ENCODE measurements around the gene FAM76A.
A peak's percentile ranks its signal among the peaks of the same experiment; 100 is the strongest.
"Not testable (repeated sequence)": the region's sequence is repeated elsewhere in the genome, so short reads cannot be mapped to it uniquely, and the experiment has no call there.

FAM76A gene

GRCh38 chr1:27785781-27786455 lies 60.2 kb downstream of the FAM76A start:
- CTCF ChIA-PET = interaction anchor here (1.4 to 1.9 kb wide), 2 partner anchors 11 to 12 kb away, joined by 3 to 5 read pairs; no protein-coding TSS in a partner anchor
- Histone ChIP-seq H3K4me1 (ENCODE audit: control extremely low read depth in 1 of 4, control insufficient read depth in 4 of 4, insufficient read depth in 4 of 4, low read length in 3 of 4) (peaks cover 0 to 13% (median 10%) of the 10 kb centered on the region in 4 experiments), H3K36me3 (ENCODE audit: control insufficient read depth in 4 of 4, insufficient read depth in 4 of 4, low read length in 3 of 4) (peaks cover 0 to 8% (median 3%) of the 10 kb centered on the region in 4 experiments), H3K27me3 (replicated peaks in 2 of 5; ENCODE audit: control insufficient read depth in 4 of 5, insufficient read depth in 5 of 5, low read length in 4 of 5) (no peaks in the 10 kb centered on the region), H3K9me3 (ENCODE audit: control extremely low read depth in 1 of 5, control insufficient read depth in 4 of 5, insufficient read depth in 2 of 5, low read depth in 1 of 5, low read length in 4 of 5) (no peaks in the 10 kb centered on the region), H3K27ac (ENCODE audit: insufficient read depth in 1 of 2, low read depth in 1 of 2, low read length in 2 of 2, poor library complexity in 1 of 2, severe bottlenecking in 2 of 2) (no peak overlapping the region), H3K4me3 (ENCODE audit: control insufficient read depth in 1 of 7, extremely low read depth in 1 of 7, insufficient read depth in 4 of 7, low read depth in 2 of 7, low read length in 6 of 7) (no peak overlapping the region)
- POLR2A ChIA-PET = no interaction called here
- no peak for DNase-seq

- DNase-seq = no peak
Observed at GRCh38 chr1:27787895-27788294, 62.1 kb downstream of the FAM76A start.

GRCh38 chr1:27789540-27790041 lies 63.8 kb downstream of the FAM76A start:
- Histone ChIP-seq H3K4me3 (ENCODE audit: control insufficient read depth in 1 of 7, extremely low read depth in 1 of 7, insufficient read depth in 4 of 7, low read depth in 2 of 7, low read length in 6 of 7) (peak overlapping the region in 1 of 7 experiments; percentile 16), H3K9me3 (ENCODE audit: control extremely low read depth in 1 of 5, control insufficient read depth in 4 of 5, insufficient read depth in 2 of 5, low read depth in 1 of 5, low read length in 4 of 5) (no peaks in the 10 kb centered on the region), H3K27ac (ENCODE audit: insufficient read depth in 1 of 2, low read depth in 1 of 2, low read length in 2 of 2, poor library complexity in 1 of 2, severe bottlenecking in 2 of 2) (peak overlapping the region; percentile 48 to 66), H3K4me1 (ENCODE audit: control extremely low read depth in 1 of 4, control insufficient read depth in 4 of 4, insufficient read depth in 4 of 4, low read length in 3 of 4) (peaks cover 0 to 13% (median 10%) of the 10 kb centered on the region in 4 experiments), H3K36me3 (ENCODE audit: control insufficient read depth in 4 of 4, insufficient read depth in 4 of 4, low read length in 3 of 4) (peaks cover 4 to 27% (median 13%) of the 10 kb centered on the region in 4 experiments), H3K27me3 (replicated peaks in 2 of 5; ENCODE audit: control insufficient read depth in 4 of 5, insufficient read depth in 5 of 5, low read length in 4 of 5) (no peaks in the 10 kb centered on the region)
- peak; percentile 58 to 80 (median 68) for DNase-seq
- 25% methylated on average over 1 of the region's 4 CpGs for WGBS (ENCODE audit: insufficient coverage)
- CTCF ChIA-PET = interaction anchor here (0.7 to 1.4 kb wide), 4 partner anchors 11 to 120 kb away, joined by 3 to 6 read pairs (median 4); no protein-coding TSS in a partner anchor
- POLR2A ChIA-PET = no interaction called here

More at GRCh38 chr1:27787895-27788294, 62.1 kb downstream of the FAM76A start:
- Histone ChIP-seq H3K36me3 (ENCODE audit: control insufficient read depth in 4 of 4, insufficient read depth in 4 of 4, low read length in 3 of 4) (peaks cover 2 to 11% (median 3%) of the 10 kb centered on the region in 4 experiments), H3K4me1 (ENCODE audit: control extremely low read depth in 1 of 4, control insufficient read depth in 4 of 4, insufficient read depth in 4 of 4, low read length in 3 of 4) (peaks cover 0 to 13% (median 10%) of the 10 kb centered on the region in 4 experiments), H3K27ac (ENCODE audit: insufficient read depth in 1 of 2, low read depth in 1 of 2, low read length in 2 of 2, poor library complexity in 1 of 2, severe bottlenecking in 2 of 2) (no peak overlapping the region), H3K27me3 (replicated peaks in 2 of 5; ENCODE audit: control insufficient read depth in 4 of 5, insufficient read depth in 5 of 5, low read length in 4 of 5) (no peaks in the 10 kb centered on the region), H3K4me3 (ENCODE audit: control insufficient read depth in 1 of 7, extremely low read depth in 1 of 7, insufficient read depth in 4 of 7, low read depth in 2 of 7, low read length in 6 of 7) (no peak overlapping the region), H3K9me3 (ENCODE audit: control extremely low read depth in 1 of 5, control insufficient read depth in 4 of 5, insufficient read depth in 2 of 5, low read depth in 1 of 5, low read length in 4 of 5) (no peaks in the 10 kb centered on the region)
- ChIA-PET CTCF (interaction anchor here (0.7 kb wide), 1 partner anchor 175 kb away, joined by 4 read pairs; no protein-coding TSS in a partner anchor), POLR2A (no interaction called here)

GRCh38 chr1:27790270-27790669 lies 64.5 kb downstream of the FAM76A start:
- H3K27ac ChIP-seq (ENCODE audit: insufficient read depth in 1 of 2, low read depth in 1 of 2, low read length in 2 of 2, poor library complexity in 1 of 2, severe bottlenecking in 2 of 2); H3K9me3 ChIP-seq (ENCODE audit: control extremely low read depth in 1 of 5, control insufficient read depth in 4 of 5, insufficient read depth in 2 of 5, low read depth in 1 of 5, low read length in 4 of 5); H3K4me3 ChIP-seq (ENCODE audit: control insufficient read depth in 1 of 7, extremely low read depth in 1 of 7, insufficient read depth in 4 of 7, low read depth in 2 of 7, low read length in 6 of 7); POLR2A ChIA-PET; H3K27me3 ChIP-seq (replicated peaks in 2 of 5; ENCODE audit: control insufficient read depth in 4 of 5, insufficient read depth in 5 of 5, low read length in 4 of 5): not testable (repeated sequence)
- Histone ChIP-seq H3K36me3 (ENCODE audit: control insufficient read depth in 4 of 4, insufficient read depth in 4 of 4, low read length in 3 of 4) (peaks cover 8 to 33% (median 16%) of the 10 kb centered on the region in 4 experiments), H3K4me1 (ENCODE audit: control extremely low read depth in 1 of 4, control insufficient read depth in 4 of 4, insufficient read depth in 4 of 4, low read length in 3 of 4) (peaks cover 0 to 13% (median 10%) of the 10 kb centered on the region in 4 experiments)
- peak in 2 of 3 donors; percentile 17 to 19 for DNase-seq
- 100% methylated on average over 3 of the region's 3 CpGs for WGBS (ENCODE audit: insufficient coverage)
- CTCF ChIA-PET = interaction anchor here (1.4 kb wide), 2 partner anchors 13 to 121 kb away, joined by 4 to 6 read pairs; no protein-coding TSS in a partner anchor

GRCh38 chr1:27795601-27796000 lies 69.8 kb downstream of the FAM76A start:
- H3K9me3 ChIP-seq (ENCODE audit: control extremely low read depth in 1 of 5, control insufficient read depth in 4 of 5, insufficient read depth in 2 of 5, low read depth in 1 of 5, low read length in 4 of 5) = no peaks in the 10 kb centered on the region
- H3K36me3 ChIP-seq (ENCODE audit: control insufficient read depth in 4 of 4, insufficient read depth in 4 of 4, low read length in 3 of 4) = peaks cover 14 to 51% (median 35%) of the 10 kb centered on the region in 4 experiments
- H3K27me3 ChIP-seq (replicated peaks in 2 of 5; ENCODE audit: control insufficient read depth in 4 of 5, insufficient read depth in 5 of 5, low read length in 4 of 5) = no peaks in the 10 kb centered on the region
- H3K4me3 ChIP-seq (ENCODE audit: control insufficient read depth in 1 of 7, extremely low read depth in 1 of 7, insufficient read depth in 4 of 7, low read depth in 2 of 7, low read length in 6 of 7) = no peak overlapping the region
- no peak overlapping the region for H3K27ac ChIP-seq (ENCODE audit: insufficient read depth in 1 of 2, low read depth in 1 of 2, low read length in 2 of 2, poor library complexity in 1 of 2, severe bottlenecking in 2 of 2)
- no peaks in the 10 kb centered on the region for H3K4me1 ChIP-seq (ENCODE audit: control extremely low read depth in 1 of 4, control insufficient read depth in 4 of 4, insufficient read depth in 4 of 4, low read length in 3 of 4)
- ChIA-PET CTCF (no interaction called here), POLR2A (no interaction called here)
- DNase-seq = no peak
- WGBS (ENCODE audit: insufficient coverage) = no CpG with 5 or more reads among the region's 1 CpG

GRCh38 chr1:27804791-27805190 lies 79.0 kb downstream of the FAM76A start:
- H3K36me3 ChIP-seq (ENCODE audit: control insufficient read depth in 4 of 4, insufficient read depth in 4 of 4, low read length in 3 of 4) = peaks cover 7 to 33% (median 21%) of the 10 kb centered on the region in 4 experiments
- POLR2A ChIA-PET = interaction anchor here (0.6 kb wide), 1 partner anchor 157 kb away, joined by 3 read pairs; no protein-coding TSS in a partner anchor
- WGBS (ENCODE audit: insufficient coverage) = 95% methylated on average over 3 of the region's 5 CpGs
- no peaks in the 10 kb centered on the region for H3K9me3 ChIP-seq (ENCODE audit: control extremely low read depth in 1 of 5, control insufficient read depth in 4 of 5, insufficient read depth in 2 of 5, low read depth in 1 of 5, low read length in 4 of 5)
- CTCF ChIA-PET = interaction anchor here (1.0 kb wide), 1 partner anchor 10 kb away, joined by 3 read pairs; no protein-coding TSS in a partner anchor
- no peaks in the 10 kb centered on the region for H3K27me3 ChIP-seq (replicated peaks in 2 of 5; ENCODE audit: control insufficient read depth in 4 of 5, insufficient read depth in 5 of 5, low read length in 4 of 5)
- H3K4me1 ChIP-seq (ENCODE audit: control extremely low read depth in 1 of 4, control insufficient read depth in 4 of 4, insufficient read depth in 4 of 4, low read length in 3 of 4) = no peaks in the 10 kb centered on the region
- H3K4me3 ChIP-seq (ENCODE audit: control insufficient read depth in 1 of 7, extremely low read depth in 1 of 7, insufficient read depth in 4 of 7, low read depth in 2 of 7, low read length in 6 of 7) = no peak overlapping the region
- H3K27ac ChIP-seq (ENCODE audit: insufficient read depth in 1 of 2, low read depth in 1 of 2, low read length in 2 of 2, poor library complexity in 1 of 2, severe bottlenecking in 2 of 2) = no peak overlapping the region
- no peak for DNase-seq

- CTCF ChIA-PET = no interaction called here
- no peaks in the 10 kb centered on the region for H3K27me3 ChIP-seq (replicated peaks in 2 of 5; ENCODE audit: control insufficient read depth in 4 of 5, insufficient read depth in 5 of 5, low read length in 4 of 5)
- H3K4me3 ChIP-seq (ENCODE audit: control insufficient read depth in 1 of 7, extremely low read depth in 1 of 7, insufficient read depth in 4 of 7, low read depth in 2 of 7, low read length in 6 of 7) = no peak overlapping the region
- H3K9me3 ChIP-seq (ENCODE audit: control extremely low read depth in 1 of 5, control insufficient read depth in 4 of 5, insufficient read depth in 2 of 5, low read depth in 1 of 5, low read length in 4 of 5) = no peaks in the 10 kb centered on the region
- WGBS (ENCODE audit: insufficient coverage) = 100% methylated on average over 4 of the region's 7 CpGs
- POLR2A ChIA-PET = no interaction called here
- no peaks in the 10 kb centered on the region for H3K4me1 ChIP-seq (ENCODE audit: control extremely low read depth in 1 of 4, control insufficient read depth in 4 of 4, insufficient read depth in 4 of 4, low read length in 3 of 4)
- peaks cover 6 to 26% (median 15%) of the 10 kb centered on the region in 4 experiments for H3K36me3 ChIP-seq (ENCODE audit: control insufficient read depth in 4 of 4, insufficient read depth in 4 of 4, low read length in 3 of 4)
- no peak for DNase-seq
- H3K27ac ChIP-seq (ENCODE audit: insufficient read depth in 1 of 2, low read depth in 1 of 2, low read length in 2 of 2, poor library complexity in 1 of 2, severe bottlenecking in 2 of 2) = no peak overlapping the region
Observed at GRCh38 chr1:27806758-27807157, 81.0 kb downstream of the FAM76A start.

Measured in common myeloid progenitor, CD34-positive (primary cell).